HG03097 (cell line): ENCODE data around the gene USP12.
"Not testable (repeated sequence)": the region's sequence is repeated elsewhere in the genome, so short reads cannot be mapped to it uniquely, and the experiment has no call there.

Experiments
- ATAC-seq: cut with Tn5 transposase; IDR thresholded peaks from one replicate; pipeline ENCODE4 v1.9.1; 2021; ENCODE audit not compliant: unreplicated experiment, low FRiP score

Gene USP12

GRCh38 chr13:27125357-27126282 lies 46.0 kb downstream of the USP12 start:
- no peak for ATAC-seq

GRCh38 chr13:27124571-27124970 lies 47.0 kb downstream of the USP12 start:
- no peak for ATAC-seq

GRCh38 chr13:27123445-27123844 lies 48.2 kb downstream of the USP12 start:
- ATAC-seq: not testable (repeated sequence)

GRCh38 chr13:27122036-27122435 lies 49.6 kb downstream of the USP12 start:
- no peak for ATAC-seq

GRCh38 chr13:27120811-27121210 lies 50.8 kb downstream of the USP12 start:
- ATAC-seq: no peak

- ATAC-seq: no peak
Observed at GRCh38 chr13:27120011-27120410, 51.6 kb downstream of the USP12 start.

- ATAC-seq: no peak
Observed at GRCh38 chr13:27118428-27119054, 53.1 kb downstream of the USP12 start.

- no peak for ATAC-seq
Observed at GRCh38 chr13:27117952-27118351, 53.7 kb downstream of the USP12 start.

- no peak for ATAC-seq
Observed at GRCh38 chr13:27117158-27117557, 54.5 kb downstream of the USP12 start.

GRCh38 chr13:27113436-27113835 lies 58.2 kb downstream of the USP12 start:
- no peak for ATAC-seq

GRCh38 chr13:27112006-27112405 lies 59.6 kb downstream of the USP12 start:
- no peak for ATAC-seq

GRCh38 chr13:27110056-27110746 lies 61.4 kb downstream of the USP12 start:
- ATAC-seq: no peak

- ATAC-seq: no peak
Observed at GRCh38 chr13:27106144-27106543, 65.5 kb downstream of the USP12 start.

GRCh38 chr13:27104606-27105005 lies 67.0 kb downstream of the USP12 start:
- ATAC-seq: no peak

GRCh38 chr13:27101847-27102246 lies 69.8 kb downstream of the USP12 start:
- no peak for ATAC-seq

- ATAC-seq: no peak
Observed at GRCh38 chr13:27101289-27101688, 70.3 kb downstream of the USP12 start.

- no peak for ATAC-seq
Observed at GRCh38 chr13:27097691-27098090, 73.9 kb downstream of the USP12 start.

- ATAC-seq: no peak
Observed at GRCh38 chr13:27091451-27091850, 80.2 kb downstream of the USP12 start.

GRCh38 chr13:27088619-27089018 lies 83.0 kb downstream of the USP12 start:
- ATAC-seq: no peak

GRCh38 chr13:27086599-27087265 lies 84.9 kb downstream of the USP12 start:
- no peak for ATAC-seq

- no peak for ATAC-seq
Observed at GRCh38 chr13:27083183-27083582, 88.4 kb downstream of the USP12 start.
